GM13976 (cell line): ENCODE data around the gene PTGR1.
"Not testable (repeated sequence)": the region's sequence is repeated elsewhere in the genome, so short reads cannot be mapped to it uniquely, and the experiment has no call there.

Experiments
- DNase-seq: peaks from one replicate; pipeline ENCODE4 v3.0.0; 2012; ENCODE audit warnings: low spot score
- CTCF ChIP-seq: IDR thresholded peaks from 2 replicates; pipeline ENCODE4 v1.5.1; 2012; ENCODE audit warnings: borderline replicate concordance, mild to moderate bottlenecking; ENCODE audit not compliant: insufficient read depth; ENCODE audit errors: extremely low read depth, missing control alignments, control extremely low read depth
- in situ Hi-C: fragments of 300-500 bp; cut with MboI; formaldehyde crosslinking; loops from one replicate; pipeline ENCODE4 v1.12.0; 2022; ENCODE audit warnings: low sequenced_read_pairs, mixed read lengths, inconsistent platforms; ENCODE audit not compliant: unreplicated experiment

The PTGR1 gene

GRCh38 chr9:111586378-111586777 lies 13.1 kb downstream of the PTGR1 start:
- TF ChIP-seq CTCF: no peak
- no peak for DNase-seq
- in situ Hi-C loops: no loop called here

- in situ Hi-C loops: no loop called here
- no peak for TF ChIP-seq CTCF
- DNase-seq: no peak
These were observed 16.6 kb downstream of the PTGR1 start for GRCh38 chr9:111582888-111583287.

DNA sequence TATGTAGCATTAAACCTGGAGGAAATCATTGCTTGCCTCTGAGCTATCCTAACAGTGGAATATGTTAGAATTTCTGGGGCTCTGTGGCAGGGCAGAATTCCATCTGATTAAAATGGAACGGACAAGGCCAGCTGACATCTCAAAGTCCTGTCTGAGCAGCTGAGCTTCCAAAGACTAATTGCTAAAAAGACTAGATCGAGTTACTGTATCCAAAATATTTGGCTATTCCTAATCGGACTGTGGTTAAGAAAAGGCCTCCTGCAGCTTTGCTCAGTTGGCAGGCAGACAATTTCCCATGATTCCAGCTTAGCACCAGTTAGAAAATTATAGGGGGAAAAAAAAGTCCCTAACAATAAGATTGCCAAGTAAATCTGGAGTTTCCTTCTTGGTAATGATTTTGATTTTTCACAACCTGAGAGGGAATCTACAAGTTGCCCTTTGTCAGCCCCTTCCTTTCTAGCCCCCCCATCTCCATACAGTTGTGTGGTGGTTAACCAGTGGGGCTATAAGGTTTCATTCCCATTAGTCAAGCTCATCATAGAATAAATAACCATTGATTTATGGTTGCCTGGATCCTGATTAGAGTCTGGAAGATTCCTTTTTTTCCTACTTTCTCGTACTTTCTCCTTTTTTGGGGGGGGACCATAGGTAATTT lies 26.4 kb downstream of the PTGR1 start:
- no peak for TF ChIP-seq CTCF
- no peak for DNase-seq
- in situ Hi-C loops: no loop called here

- DNase-seq, in situ Hi-C loops: not testable (repeated sequence)
These were observed 31.3 kb downstream of the PTGR1 start for GRCh38 chr9:111568127-111568526.

- DNase-seq: no peak
- TF ChIP-seq CTCF: no peak
- in situ Hi-C loops: no loop called here
These were observed 33.2 kb downstream of the PTGR1 start for GRCh38 chr9:111566234-111566633.

DNA sequence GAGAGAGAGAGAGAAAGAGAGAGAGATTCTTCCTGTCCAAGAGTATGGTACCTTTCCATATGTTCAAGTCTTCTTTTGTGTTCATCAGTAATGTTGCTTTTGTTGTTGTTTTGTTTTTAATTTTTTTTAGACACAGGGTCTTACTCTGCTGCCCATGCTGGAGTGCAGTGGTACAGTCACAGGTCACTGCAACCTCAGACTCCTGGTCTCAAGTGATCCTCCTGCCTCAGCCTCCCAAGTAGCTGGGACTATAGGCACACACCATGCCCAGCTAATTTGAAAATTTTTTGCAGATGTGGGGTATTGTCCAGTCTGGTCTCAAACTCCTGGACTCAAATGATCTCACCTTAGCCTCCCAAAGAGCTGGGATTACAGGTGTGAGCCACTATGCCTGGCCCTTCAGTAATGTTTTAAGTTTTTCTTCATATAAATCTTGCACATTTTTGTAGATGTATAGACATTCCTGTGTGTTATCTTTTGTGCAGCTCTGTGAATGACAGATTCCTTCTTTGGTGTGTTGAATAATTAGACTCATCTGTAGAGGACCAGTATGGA lies 38.2 kb downstream of the PTGR1 start:
- no peak for DNase-seq
- in situ Hi-C loops: no loop called here

More for the DNA sequence above, 38.2 kb downstream of the PTGR1 start:
- TF ChIP-seq CTCF: no peak
